OCI-LY7 (cell line): ENCODE data around the gene EPS8L1. TPM values are rescaled to one million over a fixed set of nuclear protein-coding genes. Genes with fewer than 3 reads are reported as not detected.

Experiments
- BruUV-seq: library from RNA; stranded (reverse); fragments of 400-500 nt; replicated peaks from 2 replicates; lab custom pipeline; 2021; lab: Mats Ljungman, UMichigan
- CTCF ChIA-PET: fragments of 300-600 bp; sonication (Branson Sonifier 250); formaldehyde crosslinking; loops from one replicate; lab custom pipeline; 2022; ENCODE audit warnings: antibody characterized with exemption; ENCODE audit not compliant: unreplicated experiment; lab: Charles Lee
- POLR2A ChIA-PET: fragments of 300-600 bp; sonication (Branson Sonifier 250); formaldehyde crosslinking; loops from one replicate; lab custom pipeline; 2022; ENCODE audit warnings: antibody characterized with exemption; lab: Charles Lee
- DNase-seq: peaks from one replicate; pipeline ENCODE4 v3.0.0-alpha.2; 2015; ENCODE audit warnings: low spot score
- H2AFZ ChIP-seq: fragments of 200-600 bp; sonication (generic), shearing (Covaris generic); 2 replicates; pipeline ENCODE4 v1.6.1; 2014; ENCODE audit warnings: mild to moderate bottlenecking, antibody characterized with exemption, low read length, moderate library complexity
- H3K27ac ChIP-seq: fragments of 200-600 bp; sonication (generic); 2 replicates; pipeline ENCODE4 v1.5.1; 2014; ENCODE audit warnings: mixed run types, low read depth, mild to moderate bottlenecking, moderate library complexity, low read length, inconsistent platforms; ENCODE audit not compliant: poor library complexity, severe bottlenecking
- H3K36me3 ChIP-seq: fragments of 200-600 bp; sonication (generic); 2 replicates; pipeline ENCODE4 v1.6.1; 2014; ENCODE audit warnings: mild to moderate bottlenecking, antibody characterized with exemption, low read length, moderate library complexity, mixed read lengths; ENCODE audit not compliant: insufficient read depth
- H3K4me1 ChIP-seq: fragments of 200-600 bp; sonication (generic); 2 replicates; pipeline ENCODE4 v1.5.1; 2014; ENCODE audit warnings: mild to moderate bottlenecking, low read length; ENCODE audit not compliant: insufficient read depth, poor library complexity, severe bottlenecking
- H3K4me2 ChIP-seq: fragments of 200-600 bp; sonication (generic); 2 replicates; pipeline ENCODE4 v1.6.1; 2014; ENCODE audit warnings: mild to moderate bottlenecking, low read length
- H3K4me3 ChIP-seq: fragments of 200-600 bp; sonication (generic); 2 replicates; pipeline ENCODE4 v1.5.1; 2014; ENCODE audit warnings: mild to moderate bottlenecking, low read depth, low read length; ENCODE audit not compliant: poor library complexity, severe bottlenecking
- H3K79me2 ChIP-seq: fragments of 200-600 bp; sonication (generic); 2 replicates; pipeline ENCODE4 v1.6.1; 2016; ENCODE audit warnings: low read depth, mild to moderate bottlenecking, low read length, moderate library complexity, mixed read lengths; ENCODE audit not compliant: insufficient read depth
- H3K9me2 ChIP-seq: fragments of 200-600 bp; sonication (generic); 2 replicates; pipeline ENCODE4 v1.6.1; 2016; ENCODE audit warnings: mild to moderate bottlenecking, low read length, mixed read lengths; ENCODE audit not compliant: insufficient read depth
- H3K9me3 ChIP-seq: fragments of 200-600 bp; sonication (generic); 2 replicates; pipeline ENCODE4 v1.6.1; 2014; ENCODE audit warnings: mild to moderate bottlenecking, mixed run types, low read length, mixed read lengths
- H4K20me1 ChIP-seq: fragments of 200-600 bp; sonication (generic); 2 replicates; pipeline ENCODE4 v1.6.1; 2014; ENCODE audit warnings: mild to moderate bottlenecking, antibody characterized with exemption, low read length, moderate library complexity, mixed read lengths; ENCODE audit not compliant: insufficient read depth
- EZH2phosphoT487 ChIP-seq: fragments of 200-600 bp; sonication (generic); IDR thresholded peaks from 2 replicates; pipeline ENCODE4 v1.6.1; 2018; ENCODE audit warnings: low read depth, borderline replicate concordance, mild to moderate bottlenecking, mixed run types, antibody characterized with exemption, low read length, moderate library complexity, mixed read lengths
- intact Hi-C: fragments of 100-400 bp; cut with micrococcal nuclease; formaldehyde crosslinking; loops from one replicate; pipeline ENCODE4 v1.10.0; 2022; ENCODE audit not compliant: unreplicated experiment
- total RNA-seq, 2 experiments: library from RNA; depleted of rRNA in 1 of 2; stranded (reverse); fragments of >200 nt in 1 of 2; shearing (Covaris generic) in 1 of 2; gene quantifications; 2 replicates each; pipeline ENCODE4 v1.2.3, GENCODE V29; 2014 to 2022
- TF ChIP-seq, protein P1 (sequence below): fragments of 200-600 bp; sonication (generic); conservative IDR thresholded peaks from 2 replicates; pipeline ENCODE4 v1.5.1; 2014; ENCODE audit warnings: mild to moderate bottlenecking, antibody characterized with exemption, low read length, moderate library complexity, mixed read lengths

Gene EPS8L1
- total RNA-seq, 2 experiments from 2014 or later, result 11.1 to 12.5 TPM

DNA sequence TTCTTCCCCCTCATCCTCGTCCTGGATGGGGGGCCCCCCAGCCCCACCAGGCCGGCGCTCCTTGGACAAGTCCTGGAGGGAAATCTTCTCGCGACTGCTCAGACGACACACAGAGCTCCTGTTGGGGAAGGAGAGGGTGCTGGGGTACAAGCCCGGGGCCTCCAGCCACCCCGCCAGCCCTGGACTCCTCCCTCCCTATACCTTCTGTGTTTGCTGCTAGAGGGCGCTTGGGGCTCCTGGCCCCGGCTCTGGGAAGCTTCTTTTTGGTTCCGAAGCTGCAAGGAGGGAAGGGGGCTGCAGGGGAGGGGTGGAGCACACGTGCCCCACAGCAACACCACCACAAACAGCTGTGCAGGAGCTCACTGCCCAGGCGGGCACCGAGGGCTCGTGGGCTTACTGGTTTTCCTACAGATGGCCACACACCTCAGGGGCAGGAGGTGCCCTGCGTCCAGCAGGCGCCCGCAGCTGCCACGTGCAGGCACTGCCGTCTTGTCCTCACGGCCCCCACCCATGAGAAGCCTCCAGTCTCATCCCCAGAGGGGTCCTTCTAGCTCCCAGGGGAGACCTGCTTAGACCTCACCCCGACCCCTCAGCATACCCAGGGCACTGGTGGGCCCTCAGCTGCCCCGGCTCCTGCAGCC, 20.5 kb downstream of the EPS8L1 start:
- Histone ChIP-seq H3K4me1 (no peaks in the 10 kb centered on the region), H3K36me3 (peaks cover 71% of the 10 kb centered on the region), H3K27ac (no peak overlapping the region), H3K9me3 (no peaks in the 10 kb centered on the region), H3K9me2 (no peaks in the 10 kb centered on the region), H3K4me3 (no peak overlapping the region), H3K79me2 (no peaks in the 10 kb centered on the region), H4K20me1 (no peaks in the 10 kb centered on the region), H2AFZ (no peak overlapping the region), H3K4me2 (no peak overlapping the region)
- DNase-seq, result peak; percentile 19
- POLR2A ChIA-PET, result no interaction called here
- CTCF ChIA-PET, result no interaction called here
- intact Hi-C loops, result no loop called here
- no TSS peak for BruUV-seq
- TF ChIP-seq EZH2phosphoT487, result no peak
- TF ChIP-seq, protein P1, sequence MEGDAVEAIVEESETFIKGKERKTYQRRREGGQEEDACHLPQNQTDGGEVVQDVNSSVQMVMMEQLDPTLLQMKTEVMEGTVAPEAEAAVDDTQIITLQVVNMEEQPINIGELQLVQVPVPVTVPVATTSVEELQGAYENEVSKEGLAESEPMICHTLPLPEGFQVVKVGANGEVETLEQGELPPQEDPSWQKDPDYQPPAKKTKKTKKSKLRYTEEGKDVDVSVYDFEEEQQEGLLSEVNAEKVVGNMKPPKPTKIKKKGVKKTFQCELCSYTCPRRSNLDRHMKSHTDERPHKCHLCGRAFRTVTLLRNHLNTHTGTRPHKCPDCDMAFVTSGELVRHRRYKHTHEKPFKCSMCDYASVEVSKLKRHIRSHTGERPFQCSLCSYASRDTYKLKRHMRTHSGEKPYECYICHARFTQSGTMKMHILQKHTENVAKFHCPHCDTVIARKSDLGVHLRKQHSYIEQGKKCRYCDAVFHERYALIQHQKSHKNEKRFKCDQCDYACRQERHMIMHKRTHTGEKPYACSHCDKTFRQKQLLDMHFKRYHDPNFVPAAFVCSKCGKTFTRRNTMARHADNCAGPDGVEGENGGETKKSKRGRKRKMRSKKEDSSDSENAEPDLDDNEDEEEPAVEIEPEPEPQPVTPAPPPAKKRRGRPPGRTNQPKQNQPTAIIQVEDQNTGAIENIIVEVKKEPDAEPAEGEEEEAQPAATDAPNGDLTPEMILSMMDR, result peak; percentile 60

- H3K36me3 ChIP-seq, result peaks cover 71% of the 10 kb centered on the region
- no peak overlapping the region for H3K4me2 ChIP-seq
- H2AFZ ChIP-seq, result no peak overlapping the region
- no peak overlapping the region for H3K27ac ChIP-seq
- no peaks in the 10 kb centered on the region for H3K9me3 ChIP-seq
- H3K9me2 ChIP-seq, result no peaks in the 10 kb centered on the region
- no peak for TF ChIP-seq EZH2phosphoT487
- TF ChIP-seq, protein P1, result no peak
- CTCF ChIA-PET, result no interaction called here
- intact Hi-C loops, result no loop called here
- H3K4me3 ChIP-seq, result no peak overlapping the region
- H4K20me1 ChIP-seq, result no peaks in the 10 kb centered on the region
- no peak for DNase-seq
- H3K79me2 ChIP-seq, result peaks cover 3% of the 10 kb centered on the region; the same call in 1 of the 2 replicates
- H3K4me1 ChIP-seq, result no peaks in the 10 kb centered on the region
- no TSS peak for BruUV-seq
- POLR2A ChIA-PET, result no interaction called here
Measured at GRCh38 chr19:55097864-55098715, 22.4 kb downstream of the EPS8L1 start.
